SU-DHL-6 (cell line): Measurements from ENCODE around the gene GRAP2.

Experiments
- EZH2phosphoT487 ChIP-seq: fragments of 200-600 bp; sonication (generic), shearing (Covaris generic); conservative IDR thresholded peaks from 2 replicates; pipeline ENCODE4 v1.6.1; 2018; ENCODE audit warnings: mild to moderate bottlenecking, antibody characterized with exemption, low read length, moderate library complexity, mixed read lengths
- TF ChIP-seq, protein P1 (sequence below): fragments of 200-600 bp; sonication (generic); IDR thresholded peaks from one replicate; pipeline ENCODE4 v1.5.1; 2017; ENCODE audit warnings: antibody characterized with exemption, mild to moderate bottlenecking, low read length, moderate library complexity; ENCODE audit not compliant: insufficient read depth, poor library complexity, severe bottlenecking

DNA sequence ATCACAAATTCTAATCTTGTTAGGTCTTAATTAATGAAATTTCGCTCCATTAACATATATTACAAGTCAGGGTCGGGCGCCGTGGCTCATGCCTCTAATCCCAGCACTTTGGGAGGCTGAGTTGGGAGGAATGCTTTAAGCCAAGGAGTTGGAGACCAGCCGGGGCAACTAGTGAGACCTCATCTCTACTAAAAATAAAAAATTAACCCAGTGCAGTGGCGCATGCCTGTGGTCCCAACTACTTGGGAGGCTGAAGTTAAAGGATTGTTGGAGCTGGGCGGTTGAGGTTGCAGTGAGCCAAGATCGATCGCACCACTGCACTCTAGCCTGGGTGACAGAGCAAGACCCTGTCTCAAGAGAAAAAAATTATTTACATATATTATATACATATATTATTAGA is 61.2 kb downstream of the GRAP2 start:
- TF ChIP-seq, protein P1, sequence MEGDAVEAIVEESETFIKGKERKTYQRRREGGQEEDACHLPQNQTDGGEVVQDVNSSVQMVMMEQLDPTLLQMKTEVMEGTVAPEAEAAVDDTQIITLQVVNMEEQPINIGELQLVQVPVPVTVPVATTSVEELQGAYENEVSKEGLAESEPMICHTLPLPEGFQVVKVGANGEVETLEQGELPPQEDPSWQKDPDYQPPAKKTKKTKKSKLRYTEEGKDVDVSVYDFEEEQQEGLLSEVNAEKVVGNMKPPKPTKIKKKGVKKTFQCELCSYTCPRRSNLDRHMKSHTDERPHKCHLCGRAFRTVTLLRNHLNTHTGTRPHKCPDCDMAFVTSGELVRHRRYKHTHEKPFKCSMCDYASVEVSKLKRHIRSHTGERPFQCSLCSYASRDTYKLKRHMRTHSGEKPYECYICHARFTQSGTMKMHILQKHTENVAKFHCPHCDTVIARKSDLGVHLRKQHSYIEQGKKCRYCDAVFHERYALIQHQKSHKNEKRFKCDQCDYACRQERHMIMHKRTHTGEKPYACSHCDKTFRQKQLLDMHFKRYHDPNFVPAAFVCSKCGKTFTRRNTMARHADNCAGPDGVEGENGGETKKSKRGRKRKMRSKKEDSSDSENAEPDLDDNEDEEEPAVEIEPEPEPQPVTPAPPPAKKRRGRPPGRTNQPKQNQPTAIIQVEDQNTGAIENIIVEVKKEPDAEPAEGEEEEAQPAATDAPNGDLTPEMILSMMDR, result no peak
- no peak for TF ChIP-seq EZH2phosphoT487
